Mesenchymal stem cell (in vitro differentiated cells and primary cell): ENCODE results near the gene RALGPS1.

Experiments used
- DNase-seq: peaks from one replicate; pipeline ENCODE4 v3.0.0-alpha.2; 2013
- H2AFZ ChIP-seq: one replicate; pipeline ENCODE4 v1.6.1; 2013; ENCODE audit warnings: low read depth, mild to moderate bottlenecking, control low read depth, inconsistent platforms, low read length, moderate library complexity
- H2AK5ac ChIP-seq: 2 replicates; pipeline ENCODE4 v1.6.1; 2013; ENCODE audit warnings: low read length, moderate library complexity, mild to moderate bottlenecking, inconsistent platforms; ENCODE audit not compliant: severe bottlenecking
- H2BK120ac ChIP-seq: one replicate; pipeline ENCODE4 v1.6.1; 2013; ENCODE audit warnings: low read depth, mild to moderate bottlenecking, inconsistent platforms, low read length, moderate library complexity
- H2BK12ac ChIP-seq, 2 experiments: one replicate each; pipeline ENCODE4 v1.6.1; 2013; ENCODE audit warnings: inconsistent platforms in 2 of 2, low read length in 2 of 2, mild to moderate bottlenecking in 2 of 2, moderate library complexity in 2 of 2, control low read depth in 1 of 2
- H2BK15ac ChIP-seq: one replicate; pipeline ENCODE4 v1.6.1; 2013; ENCODE audit warnings: mild to moderate bottlenecking, low read depth, inconsistent platforms; ENCODE audit not compliant: poor library complexity, severe bottlenecking
- H2BK5ac ChIP-seq: 2 replicates; pipeline ENCODE4 v1.6.1; 2013; ENCODE audit warnings: low read depth, mild to moderate bottlenecking, low read length, control low read depth, inconsistent platforms; ENCODE audit not compliant: poor library complexity, severe bottlenecking
- H3K14ac ChIP-seq, 2 experiments: one replicate each; pipeline ENCODE4 v1.6.1; 2013; ENCODE audit warnings: inconsistent platforms in 2 of 2, low read length in 2 of 2, control low read depth in 1 of 2, mild to moderate bottlenecking in 1 of 2, moderate library complexity in 1 of 2
- H3K18ac ChIP-seq, 2 experiments: one replicate each; pipeline ENCODE4 v1.6.1; 2013; ENCODE audit warnings: inconsistent platforms in 2 of 2, low read length in 2 of 2, control low read depth in 1 of 2, low read depth in 1 of 2, mild to moderate bottlenecking in 1 of 2
- H3K23ac ChIP-seq, 2 experiments: one replicate each; pipeline ENCODE4 v1.6.1; 2013; ENCODE audit warnings: inconsistent platforms in 2 of 2, low read length in 2 of 2, mild to moderate bottlenecking in 2 of 2, moderate library complexity in 2 of 2, control low read depth in 1 of 2
- H3K27ac ChIP-seq: 2 replicates; pipeline ENCODE4 v1.5.1; 2013; ENCODE audit warnings: mild to moderate bottlenecking, moderate library complexity, low read length, control low read depth, inconsistent platforms; ENCODE audit not compliant: poor library complexity, severe bottlenecking
- H3K27me3 ChIP-seq, 2 experiments: 2 replicates each; pipeline versions ENCODE4 v1.6.1 to v1.7.0; 2013; ENCODE audit warnings: low read length in 2 of 2, mild to moderate bottlenecking in 2 of 2, moderate library complexity in 2 of 2, control low read depth in 1 of 2, inconsistent platforms in 1 of 2; ENCODE audit not compliant: control insufficient read depth in 1 of 2, insufficient read depth in 1 of 2
- H3K36me3 ChIP-seq, 2 experiments: 2 replicates each; pipeline versions ENCODE4 v1.6.1 to v1.7.0; 2013; ENCODE audit warnings: low read length in 2 of 2, control low read depth in 1 of 2, inconsistent platforms in 1 of 2, low read depth in 1 of 2, mild to moderate bottlenecking in 1 of 2; ENCODE audit not compliant: insufficient read depth in 2 of 2, control insufficient read depth in 1 of 2
- H3K4ac ChIP-seq, 2 experiments: one replicate each; pipeline ENCODE4 v1.6.1; 2013; ENCODE audit warnings: inconsistent platforms in 2 of 2, low read length in 2 of 2, mild to moderate bottlenecking in 2 of 2, moderate library complexity in 2 of 2, control low read depth in 1 of 2, low read depth in 1 of 2
- H3K4me1 ChIP-seq: 2 replicates; pipeline ENCODE4 v1.6.1; 2013; ENCODE audit warnings: low read depth, low read length, control low read depth; ENCODE audit not compliant: control insufficient read depth, insufficient read depth
- H3K4me2 ChIP-seq: 2 replicates; pipeline ENCODE4 v1.6.1; 2013; ENCODE audit warnings: low read length, mild to moderate bottlenecking, inconsistent platforms; ENCODE audit not compliant: poor library complexity, severe bottlenecking
- H3K4me3 ChIP-seq, 2 experiments: 2 replicates each; pipeline versions ENCODE4 v1.5.1 to v1.7.0; 2013; ENCODE audit warnings: low read length in 2 of 2, mild to moderate bottlenecking in 2 of 2, control low read depth in 1 of 2, low read depth in 1 of 2; ENCODE audit not compliant: insufficient read depth in 1 of 2
- H3K79me1 ChIP-seq: replicated peaks from 2 replicates; pipeline ENCODE4 v1.6.1; 2013; ENCODE audit warnings: mild to moderate bottlenecking, control low read depth, low read length, inconsistent platforms; ENCODE audit not compliant: poor library complexity, severe bottlenecking
- H3K9ac ChIP-seq: 2 replicates; pipeline ENCODE4 v1.7.0; 2013; ENCODE audit warnings: mild to moderate bottlenecking, low read length, moderate library complexity
- H3K9me3 ChIP-seq: 2 replicates; pipeline ENCODE4 v1.7.0; 2013; ENCODE audit warnings: mild to moderate bottlenecking, low read length; ENCODE audit not compliant: control insufficient read depth
- H4K8ac ChIP-seq: one replicate; pipeline ENCODE4 v1.6.1; 2013; ENCODE audit warnings: inconsistent platforms, mild to moderate bottlenecking, low read length, moderate library complexity
- H4K91ac ChIP-seq: one replicate; pipeline ENCODE4 v1.6.1; 2013; ENCODE audit warnings: mild to moderate bottlenecking, low read length, inconsistent platforms
- WGBS: methylation state at CpG from one replicate; pipeline ENCODE4 v1.1.7; 2013; ENCODE audit warnings: mixed read lengths; 5-methylcytosine and 5-hydroxymethylcytosine counted together

The RALGPS1 gene

DNA sequence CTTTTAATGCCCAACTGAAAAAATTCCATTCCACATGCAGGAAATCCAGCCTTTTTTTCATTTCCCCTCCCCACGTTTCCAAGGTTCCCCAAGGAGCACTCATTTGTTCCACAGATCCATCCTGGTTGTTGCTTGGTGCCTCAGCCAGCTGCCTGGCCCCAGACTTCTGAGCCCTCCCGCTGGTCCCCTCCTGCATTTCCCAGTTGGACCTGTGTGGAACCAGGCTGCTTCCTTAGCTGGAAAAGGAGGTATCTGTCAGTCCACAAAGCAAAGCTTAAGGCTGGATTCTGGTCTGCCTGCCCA, 163.0 kb downstream of the RALGPS1 start:
- Histone ChIP-seq H3K23ac (no peak overlapping the region), H3K4me1 (peaks cover 4% of the 10 kb centered on the region), H3K27me3 (peaks cover 0 to 30% of the 10 kb centered on the region in 2 experiments), H2BK15ac (no peak overlapping the region), H2BK5ac (no peak overlapping the region), H3K9ac (peak overlapping the region; percentile 70), H3K9me3 (no peaks in the 10 kb centered on the region), H3K4ac (no peak overlapping the region), H2AFZ (no peak overlapping the region), H3K4me3 (no peak overlapping the region), H3K79me1 (no peaks in the 10 kb centered on the region), H2BK120ac (no peak overlapping the region), H4K91ac (peak overlapping the region; percentile 65), H2AK5ac (no peak overlapping the region), H3K18ac (peak overlapping the region in 1 of 2 experiments; percentile 48), H4K8ac (peak overlapping the region; percentile 3), H2BK12ac (peak overlapping the region in 1 of 2 experiments; percentile 40), H3K14ac (no peak overlapping the region), H3K27ac (no peak overlapping the region), H3K36me3 (no peaks in the 10 kb centered on the region), H3K4me2 (no peak overlapping the region)
- WGBS: 61% methylated on average over 2 of the region's 2 CpGs
- DNase-seq: no peak

- Histone ChIP-seq H3K79me1 (no peaks in the 10 kb centered on the region), H2AK5ac (no peak overlapping the region), H4K8ac (no peak overlapping the region), H3K36me3 (no peaks in the 10 kb centered on the region), H3K4me3 (peak overlapping the region in 1 of 2 experiments; percentile 26), H3K27me3 (peaks cover 0 to 33% of the 10 kb centered on the region in 2 experiments), H4K91ac (no peak overlapping the region), H2BK15ac (no peak overlapping the region), H3K9ac (peak overlapping the region; percentile 76), H3K4me2 (no peak overlapping the region), H2BK12ac (no peak overlapping the region), H3K14ac (no peak overlapping the region), H3K23ac (no peak overlapping the region), H3K18ac (no peak overlapping the region), H3K9me3 (no peaks in the 10 kb centered on the region), H3K4me1 (peaks cover 4% of the 10 kb centered on the region), H2BK120ac (no peak overlapping the region), H3K4ac (no peak overlapping the region), H2BK5ac (no peak overlapping the region), H3K27ac (no peak overlapping the region), H2AFZ (no peak overlapping the region)
- DNase-seq: no peak
- WGBS: 95% methylated on average over 6 of the region's 6 CpGs
Observed at GRCh38 chr9:127078336-127078735, 163.8 kb downstream of the RALGPS1 start.

GRCh38 chr9:127078988-127079387, 164.4 kb downstream of the RALGPS1 start:
- no peak for DNase-seq
- H3K4me1 ChIP-seq: peaks cover 4% of the 10 kb centered on the region
- no peak overlapping the region for H4K91ac ChIP-seq
- H3K27ac ChIP-seq: no peak overlapping the region
- H3K18ac ChIP-seq: no peak overlapping the region
- peak overlapping the region in 1 of 2 experiments; percentile 26 for H3K4me3 ChIP-seq
- no peak overlapping the region for H3K4ac ChIP-seq
- no peaks in the 10 kb centered on the region for H3K79me1 ChIP-seq
- peak overlapping the region; percentile 76 for H3K9ac ChIP-seq
- no peak overlapping the region for H2AFZ ChIP-seq
- no peak overlapping the region for H2AK5ac ChIP-seq
- no peak overlapping the region for H2BK15ac ChIP-seq
- WGBS: 88% methylated on average over 1 of the region's 1 CpG
- H3K23ac ChIP-seq: no peak overlapping the region
- no peak overlapping the region for H2BK12ac ChIP-seq
- H3K9me3 ChIP-seq: no peaks in the 10 kb centered on the region
- no peak overlapping the region for H4K8ac ChIP-seq
- no peak overlapping the region for H3K4me2 ChIP-seq
- H3K14ac ChIP-seq: no peak overlapping the region
- H2BK5ac ChIP-seq: no peak overlapping the region
- H3K36me3 ChIP-seq: no peaks in the 10 kb centered on the region
- no peak overlapping the region for H2BK120ac ChIP-seq
- H3K27me3 ChIP-seq: peaks cover 0 to 33% of the 10 kb centered on the region in 2 experiments

GRCh38 chr9:127079446-127080140, 165.0 kb downstream of the RALGPS1 start:
- Histone ChIP-seq H2AK5ac (no peak overlapping the region), H3K4me2 (no peak overlapping the region), H3K79me1 (no peaks in the 10 kb centered on the region), H3K18ac (no peak overlapping the region), H3K27ac (no peak overlapping the region), H3K4ac (no peak overlapping the region), H4K91ac (no peak overlapping the region), H4K8ac (no peak overlapping the region), H3K14ac (no peak overlapping the region), H2BK12ac (no peak overlapping the region), H2BK120ac (no peak overlapping the region), H3K23ac (no peak overlapping the region), H2AFZ (no peak overlapping the region), H3K4me3 (no peak overlapping the region), H3K4me1 (peaks cover 4% of the 10 kb centered on the region), H3K36me3 (no peaks in the 10 kb centered on the region), H3K27me3 (peaks cover 2 to 38% of the 10 kb centered on the region in 2 experiments), H3K9me3 (no peaks in the 10 kb centered on the region), H3K9ac (no peak overlapping the region), H2BK15ac (no peak overlapping the region), H2BK5ac (no peak overlapping the region)
- 87% methylated on average over 8 of the region's 8 CpGs for WGBS
- no peak for DNase-seq
